A549 (cell line): ENCODE data around the gene TIMM50. TPM values are rescaled to one million over a fixed set of nuclear protein-coding genes. Genes with fewer than 3 reads are reported as not detected.

Experiments used
- ATAC-seq, 2 experiments: fragments of 200-7000 bp in 1 of 2; fragments of >200 bp in 1 of 2; cut with Nextera tagmentation in 1 of 2; cut with Tn5 transposase in 1 of 2; 3 replicates each; pipeline versions ENCODE4 v1.8.0 to v1.9.1; 2018 to 2020; ENCODE audit warnings: mild to moderate bottlenecking in 1 of 2, moderate library complexity in 1 of 2
- CTCF ChIA-PET: fragments of 300-600 bp; sonication (Branson Sonifier 250); formaldehyde crosslinking; extraction: SDS; loops from one replicate; lab custom pipeline; 2021; ENCODE audit warnings: antibody characterized with exemption, inconsistent platforms; lab: Yijun Ruan, JAX
- POLR2A ChIA-PET: fragments of 350-600 bp; formaldehyde crosslinking; extraction: SDS; loops from one replicate; lab custom pipeline; 2021; ENCODE audit warnings: antibody characterized with exemption, inconsistent platforms; lab: Yijun Ruan, JAX
- DNase-seq, 2 experiments: peaks; one replicate each; pipeline versions ENCODE4 v3.0.0 to v3.0.0-alpha.2; 2011 to 2016; ENCODE audit warnings: low read depth in 1 of 2, low spot score in 1 of 2
- FAIRE-seq: peaks from 2 replicates; lab custom pipeline; 2011; peaks lifted over from hg19 to GRCh38; lab: Jason Lieb, UNC
- H3K27ac ChIP-seq, 2 experiments: fragments of >200 bp; sonication (Bioruptor Twin); formaldehyde crosslinking; 3 replicates each; pipeline ENCODE4 v1.5.1; 2016 to 2017
- H3K4me1 ChIP-seq: fragments of >200 bp; sonication (Bioruptor Twin); formaldehyde crosslinking; 3 replicates; pipeline ENCODE4 v1.6.1; 2016
- H3K4me2 ChIP-seq: fragments of >200 bp; sonication (Bioruptor Twin); formaldehyde crosslinking; 3 replicates; pipeline ENCODE4 v1.6.1; 2016
- H3K4me3 ChIP-seq: fragments of >200 bp; sonication (Bioruptor Twin); formaldehyde crosslinking; 3 replicates; pipeline ENCODE4 v1.5.1; 2016
- H3K9me3 ChIP-seq: fragments of >200 bp; sonication (Bioruptor Twin); formaldehyde crosslinking; 3 replicates; pipeline ENCODE4 v1.6.1; 2016
- BCL3 ChIP-seq: fragments of >200 bp; sonication (Bioruptor Twin); formaldehyde crosslinking; IDR thresholded peaks from 3 replicates; pipeline ENCODE4 v1.6.1; 2016
- CHD4 ChIP-seq: fragments of 200-600 bp; sonication (generic); IDR thresholded peaks from 2 replicates; pipeline ENCODE4 v1.6.1; 2016; ENCODE audit warnings: antibody characterized with exemption, mild to moderate bottlenecking, borderline replicate concordance
- EHF ChIP-seq: fragments of 250-450 bp; sonication (Bioruptor Pico); IDR thresholded peaks from 2 replicates; pipeline ENCODE4 v1.5.0; 2020; ENCODE audit warnings: mild to moderate bottlenecking
- HDAC2 ChIP-seq: fragments of 200-600 bp; sonication (generic); IDR thresholded peaks from 2 replicates; pipeline ENCODE4 v1.6.1; 2016
- HOXB13 ChIP-seq: fragments of 250-450 bp; sonication (Bioruptor Pico); IDR thresholded peaks from 2 replicates; pipeline ENCODE4 v1.5.0; 2020; ENCODE audit warnings: low read depth, mild to moderate bottlenecking, moderate library complexity
- KDM1A ChIP-seq: fragments of 200-600 bp; sonication (generic); IDR thresholded peaks from 2 replicates; pipeline ENCODE4 v1.6.1; 2016; ENCODE audit warnings: low read depth, mild to moderate bottlenecking
- KDM5A ChIP-seq: fragments of 200-600 bp; sonication (generic); IDR thresholded peaks from 2 replicates; pipeline ENCODE4 v1.6.1; 2016; ENCODE audit warnings: antibody characterized with exemption, mild to moderate bottlenecking
- MAZ ChIP-seq: fragments of 150-350 bp; IDR thresholded peaks from 2 replicates; pipeline ENCODE4 v1.6.1; 2014; ENCODE audit warnings: antibody characterized with exemption, low read depth, low read length, borderline replicate concordance
- MYC ChIP-seq: IDR thresholded peaks from 2 replicates; pipeline ENCODE4 v1.6.1; 2012; ENCODE audit warnings: mild to moderate bottlenecking, inconsistent platforms, low read length, improper control_type of control experiment, borderline replicate concordance
- NPAS2 ChIP-seq: fragments of 250-450 bp; sonication (Bioruptor Pico); IDR thresholded peaks from 2 replicates; pipeline ENCODE4 v1.8.0; 2022; ENCODE audit warnings: mild to moderate bottlenecking, moderate library complexity, borderline replicate concordance
- POLR2A ChIP-seq: IDR thresholded peaks from 2 replicates; pipeline ENCODE4 v1.6.1; 2012; ENCODE audit warnings: mild to moderate bottlenecking, low read length
- RAD21 ChIP-seq, 2 experiments: fragments of >200 bp in 1 of 2; sonication (Bioruptor Twin) in 1 of 2; formaldehyde crosslinking in 1 of 2; IDR thresholded peaks in 1 of 2; conservative IDR thresholded peaks in 1 of 2; 2 replicates in 1 of 2; 3 replicates in 1 of 2; pipeline ENCODE4 v1.6.1; 2012 to 2018; ENCODE audit warnings: inconsistent platforms in 1 of 2
- SMC3 ChIP-seq: fragments of >200 bp; sonication (Bioruptor Twin); formaldehyde crosslinking; IDR thresholded peaks from 3 replicates; pipeline ENCODE4 v1.6.1; 2018; ENCODE audit warnings: inconsistent platforms
- USF2 ChIP-seq: fragments of 450-650 bp; IDR thresholded peaks from 2 replicates; pipeline ENCODE4 v1.6.1; 2014; ENCODE audit warnings: antibody characterized with exemption
- ZC3H11A ChIP-seq: fragments of 450-650 bp; IDR thresholded peaks from 2 replicates; pipeline ENCODE4 v1.6.1; 2014; ENCODE audit warnings: antibody characterized with exemption, mild to moderate bottlenecking
- ZSCAN20 ChIP-seq: fragments of 250-450 bp; sonication (Bioruptor Pico); IDR thresholded peaks from 2 replicates; pipeline ENCODE4 v1.8.0; 2022; ENCODE audit warnings: mild to moderate bottlenecking, moderate library complexity
- WGBS: methylation state at CpG from one replicate; pipeline ENCODE4 v1.1.6; 2017; ENCODE audit errors: missing lambda C conversion rate; 5-methylcytosine and 5-hydroxymethylcytosine counted together
- polyA plus RNA-seq, 4 experiments: library from polyadenylated mRNA; depleted of rRNA in 3 of 4; stranded (reverse); fragments of >200 nt; fragmentation: RNase III in 1 of 4; extraction: RNeasy Plus Mini Kit Qiagen cat#74134 plus additional on column Dnase treatment in 1 of 4; gene quantifications; 2 replicates in 3 of 4; 3 replicates in 1 of 4; pipeline ENCODE4 v1.2.3, GENCODE V29; 2011 to 2017
- TF ChIP-seq, protein P1 (sequence below): fragments of >200 bp; sonication (Bioruptor Twin); formaldehyde crosslinking; IDR thresholded peaks from 2 replicates; pipeline ENCODE4 v1.6.1; 2016
- TF ChIP-seq, protein P2 (sequence below): fragments of >200 bp; sonication (Bioruptor Twin); formaldehyde crosslinking; IDR thresholded peaks from 3 replicates; pipeline ENCODE4 v1.5.1; 2016
- TF ChIP-seq, protein P3 (sequence below): IDR thresholded peaks from 2 replicates; pipeline ENCODE4 v1.6.1; 2012

Gene TIMM50
- polyA plus RNA-seq, 2 of the 4 experiments (the other 2 are of a cell fraction), result 204 to 234 TPM

DNA sequence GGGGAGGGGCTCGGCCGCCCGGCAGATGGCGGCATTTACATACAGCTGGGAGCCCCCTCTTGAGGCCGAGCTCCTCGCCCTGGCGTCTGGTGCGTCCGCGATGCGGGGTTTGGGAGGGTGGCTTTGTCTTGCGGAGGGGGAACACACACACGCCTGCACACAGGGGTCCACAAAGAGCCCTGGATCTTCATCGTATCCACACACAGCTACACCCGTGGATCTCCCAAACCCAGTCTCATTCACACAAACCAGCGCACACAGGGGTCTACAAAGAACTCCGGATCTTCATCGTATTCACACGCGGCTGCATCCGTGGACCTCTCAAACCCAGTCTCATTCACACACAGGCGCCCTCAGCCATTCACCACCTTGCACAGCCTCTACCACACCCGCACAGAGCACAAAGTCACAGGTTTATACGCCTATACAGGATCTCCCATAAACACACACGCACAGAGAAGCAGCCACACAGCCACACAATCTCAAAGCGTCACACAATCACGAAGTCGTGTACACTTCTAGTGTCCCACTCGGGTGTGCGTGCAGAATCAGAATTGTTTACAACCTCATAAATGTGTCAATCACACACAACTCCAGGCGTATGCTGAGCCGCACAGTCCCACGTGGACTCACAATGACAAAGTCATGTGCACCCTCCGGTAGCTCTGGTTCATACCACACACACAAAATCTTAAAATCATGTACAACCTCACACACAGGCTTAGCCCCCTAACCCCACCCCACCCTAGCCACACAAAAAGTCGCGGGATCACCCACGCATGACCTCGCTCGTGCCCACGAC is 17.6 kb downstream of the TIMM50 start:
- FAIRE-seq (peak; percentile 98), DNase-seq (peak in 1 of 2 experiments; percentile 69), ATAC-seq (peak; percentile 71 to 74)
- CTCF ChIA-PET, result interaction anchor here (0.5 to 15.8 kb wide), 21 partner anchors 8 to 1151 kb away, joined by 3 to 305 read pairs (median 6); partner anchors contain the start of genes EID2, EID2B, RPS16 and SELENOV
- POLR2A ChIA-PET, result interaction anchor here (0.6 to 1.4 kb wide), 6 partner anchors 18 to 386 kb away, joined by 3 to 11 read pairs (median 4); partner anchors contain the start of genes RPS16, SUPT5H and TIMM50
- H3K4me3 ChIP-seq, result peak overlapping the region; percentile 32
- peak overlapping the region; percentile 92 for H3K4me2 ChIP-seq
- 32% methylated on average over 39 of the region's 40 CpGs for WGBS
- peaks cover 23% of the 10 kb centered on the region for H3K4me1 ChIP-seq
- TF ChIP-seq SMC3 (peak; percentile 58), BCL3 (no peak), ZSCAN20 (CRISPR knock-in tag) (no peak), HOXB13 (CRISPR knock-in tag) (0 out of 2 replicates have a peak, but pooled peaks have one; percentile 11), ZC3H11A (no peak), MYC (0 out of 2 replicates have a peak, but pooled peaks have one; percentile 26), KDM5A (no peak), HDAC2 (no peak), KDM1A (no peak), RAD21 (conservative IDR thresholded peaks at IDR 0.05 in 1 of 2, IDR thresholded peaks at IDR 0.05 in 1 of 2) (peak; percentile 63 to 65; a peak in 4 of 5 replicates), USF2 (peak; percentile 34; the same call in 1 of the 2 replicates), EHF (CRISPR knock-in tag) (no peak), CHD4 (no peak), POLR2A (no peak), MAZ (no peak), NPAS2 (CRISPR knock-in tag) (no peak)
- TF ChIP-seq, protein P1, sequence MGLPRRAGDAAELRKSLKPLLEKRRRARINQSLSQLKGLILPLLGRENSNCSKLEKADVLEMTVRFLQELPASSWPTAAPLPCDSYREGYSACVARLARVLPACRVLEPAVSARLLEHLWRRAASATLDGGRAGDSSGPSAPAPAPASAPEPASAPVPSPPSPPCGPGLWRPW, result no peak
- TF ChIP-seq, protein P2, sequence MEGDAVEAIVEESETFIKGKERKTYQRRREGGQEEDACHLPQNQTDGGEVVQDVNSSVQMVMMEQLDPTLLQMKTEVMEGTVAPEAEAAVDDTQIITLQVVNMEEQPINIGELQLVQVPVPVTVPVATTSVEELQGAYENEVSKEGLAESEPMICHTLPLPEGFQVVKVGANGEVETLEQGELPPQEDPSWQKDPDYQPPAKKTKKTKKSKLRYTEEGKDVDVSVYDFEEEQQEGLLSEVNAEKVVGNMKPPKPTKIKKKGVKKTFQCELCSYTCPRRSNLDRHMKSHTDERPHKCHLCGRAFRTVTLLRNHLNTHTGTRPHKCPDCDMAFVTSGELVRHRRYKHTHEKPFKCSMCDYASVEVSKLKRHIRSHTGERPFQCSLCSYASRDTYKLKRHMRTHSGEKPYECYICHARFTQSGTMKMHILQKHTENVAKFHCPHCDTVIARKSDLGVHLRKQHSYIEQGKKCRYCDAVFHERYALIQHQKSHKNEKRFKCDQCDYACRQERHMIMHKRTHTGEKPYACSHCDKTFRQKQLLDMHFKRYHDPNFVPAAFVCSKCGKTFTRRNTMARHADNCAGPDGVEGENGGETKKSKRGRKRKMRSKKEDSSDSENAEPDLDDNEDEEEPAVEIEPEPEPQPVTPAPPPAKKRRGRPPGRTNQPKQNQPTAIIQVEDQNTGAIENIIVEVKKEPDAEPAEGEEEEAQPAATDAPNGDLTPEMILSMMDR, result peak; percentile 69
- TF ChIP-seq, protein P3, sequence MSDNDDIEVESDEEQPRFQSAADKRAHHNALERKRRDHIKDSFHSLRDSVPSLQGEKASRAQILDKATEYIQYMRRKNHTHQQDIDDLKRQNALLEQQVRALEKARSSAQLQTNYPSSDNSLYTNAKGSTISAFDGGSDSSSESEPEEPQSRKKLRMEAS, result peak; percentile 48; the same call in 1 of the 2 replicates
- H3K27ac ChIP-seq, result peak overlapping the region; percentile 10 to 51; a peak in 4 of 6 replicates
- no peaks in the 10 kb centered on the region for H3K9me3 ChIP-seq
